PC-3 (cell line): ENCODE measurements around the gene PTAFR. TPM values are rescaled to one million over a fixed set of nuclear protein-coding genes. Genes with fewer than 3 reads are reported as not detected.

Experiments
- ATAC-seq: fragments of 200-7000 bp; cut with Tn5 transposase; 2 replicates; pipeline ENCODE4 v1.9.1; 2020; ENCODE audit warnings: mild to moderate bottlenecking, moderate library complexity
- BruUV-seq: library from RNA; stranded (reverse); fragments of 400-500 nt; replicated peaks from 2 replicates; lab custom pipeline; 2021; lab: Mats Ljungman, UMichigan
- CTCF ChIA-PET: fragments of 300-600 bp; sonication (Branson Sonifier 250); formaldehyde crosslinking; loops from one replicate; lab custom pipeline; 2022; ENCODE audit warnings: antibody characterized with exemption; lab: Charles Lee
- POLR2A ChIA-PET: fragments of 300-600 bp; sonication (Branson Sonifier 250); formaldehyde crosslinking; loops from one replicate; lab custom pipeline; 2022; ENCODE audit warnings: antibody characterized with exemption; ENCODE audit not compliant: unreplicated experiment; lab: Charles Lee
- DNase-seq: peaks from one replicate; pipeline ENCODE4 v3.0.0-alpha.2; 2015
- H2AFZ ChIP-seq: fragments of 300-600 bp; sonication (generic); 2 replicates; pipeline ENCODE4 v1.6.0; 2016; ENCODE audit warnings: antibody characterized with exemption, low read length
- H3F3A ChIP-seq: fragments of 300-600 bp; sonication (generic); one replicate; pipeline ENCODE4 v1.6.0; 2017; ENCODE audit warnings: antibody characterized with exemption, low read length, control low read depth, mild to moderate bottlenecking; ENCODE audit not compliant: unreplicated experiment
- H3K27ac ChIP-seq: fragments of 300-600 bp; sonication (generic); 2 replicates; pipeline ENCODE4 v1.5.1; 2016; ENCODE audit warnings: mild to moderate bottlenecking, low read length
- H3K27me3 ChIP-seq: fragments of 300-600 bp; sonication (generic); 2 replicates; pipeline ENCODE4 v1.6.1; 2016; ENCODE audit warnings: low read length, mixed read lengths
- H3K36me3 ChIP-seq: fragments of 300-600 bp; sonication (generic); 2 replicates; pipeline ENCODE4 v1.6.1; 2016; ENCODE audit warnings: low read depth, mixed run types, low read length, mixed read lengths
- H3K4me1 ChIP-seq: fragments of 300-600 bp; sonication (generic); 2 replicates; pipeline ENCODE4 v1.5.1; 2016; ENCODE audit warnings: low read length; ENCODE audit not compliant: insufficient read depth
- H3K4me2 ChIP-seq: fragments of 300-600 bp; sonication (generic); 2 replicates; pipeline ENCODE4 v1.6.0; 2016; ENCODE audit warnings: low read length
- H3K4me3 ChIP-seq: fragments of 300-600 bp; sonication (generic); 2 replicates; pipeline ENCODE4 v1.5.1; 2016; ENCODE audit warnings: mild to moderate bottlenecking, low read length, mixed read lengths
- H3K79me2 ChIP-seq: fragments of 300-600 bp; sonication (generic); 2 replicates; pipeline ENCODE4 v1.6.1; 2017; ENCODE audit warnings: low read length, mixed read lengths
- H3K9ac ChIP-seq: fragments of 300-600 bp; sonication (generic); 2 replicates; pipeline ENCODE4 v1.6.0; 2016; ENCODE audit warnings: mild to moderate bottlenecking, low read length
- H3K9me2 ChIP-seq: fragments of 300-600 bp; sonication (generic); replicated peaks from 2 replicates; pipeline ENCODE4 v1.6.1; 2016; ENCODE audit warnings: mixed run types, low read length, mixed read lengths
- H3K9me3 ChIP-seq: fragments of 300-600 bp; sonication (generic); 2 replicates; pipeline ENCODE4 v1.6.1; 2016; ENCODE audit warnings: low read length, mixed read lengths
- H4K20me1 ChIP-seq: fragments of 300-600 bp; sonication (generic); 2 replicates; pipeline ENCODE4 v1.6.1; 2016; ENCODE audit warnings: low read length, mixed read lengths
- EZH2 ChIP-seq: fragments of 300-600 bp; sonication (generic); IDR thresholded peaks from one replicate; pipeline ENCODE4 v1.6.1; 2017; ENCODE audit warnings: antibody characterized with exemption, mild to moderate bottlenecking, low read length; ENCODE audit not compliant: unreplicated experiment
- EZH2phosphoT487 ChIP-seq: fragments of 300-600 bp; sonication (generic); IDR thresholded peaks from 2 replicates; pipeline ENCODE4 v1.6.1; 2018; ENCODE audit warnings: mild to moderate bottlenecking, antibody characterized with exemption, low read length, borderline replicate concordance
- intact Hi-C: fragments of 100-400 bp; cut with micrococcal nuclease; formaldehyde crosslinking; loops from 2 replicates; pipeline ENCODE4 v1.9.0; 2023
- total RNA-seq: library from RNA; depleted of rRNA; stranded (reverse); fragments of >200 nt; gene quantifications from 2 replicates; pipeline ENCODE4 v1.2.3, GENCODE V29; 2014
- TF ChIP-seq, protein P1 (sequence below): fragments of 300-600 bp; sonication (generic); conservative IDR thresholded peaks from 2 replicates; pipeline ENCODE4 v1.5.1; 2017; ENCODE audit warnings: antibody characterized with exemption, low read depth, mild to moderate bottlenecking, low read length

PTAFR gene
- total RNA-seq, 1 experiment from 2014 or later = 3.9 TPM

GRCh38 chr1:28154078-28154594 lies 22.4 kb downstream of the PTAFR start:
- H3K4me2 ChIP-seq = no peak overlapping the region
- H3K4me1 ChIP-seq = peaks cover 6% of the 10 kb centered on the region
- no peaks in the 10 kb centered on the region for H3F3A ChIP-seq
- no peaks in the 10 kb centered on the region for H3K9me3 ChIP-seq
- DNase-seq (no peak), ATAC-seq (no peak)
- no peaks in the 10 kb centered on the region for H3K27me3 ChIP-seq
- ChIA-PET POLR2A (no interaction called here), CTCF (interaction anchor here (0.6 kb wide), 1 partner anchor 42 kb away, joined by 3 read pairs; no protein-coding TSS in a partner anchor)
- H2AFZ ChIP-seq = no peak overlapping the region
- no peak overlapping the region for H3K4me3 ChIP-seq
- H3K9ac ChIP-seq = no peak overlapping the region
- no peaks in the 10 kb centered on the region for H3K36me3 ChIP-seq
- no peaks in the 10 kb centered on the region for H3K9me2 ChIP-seq
- intact Hi-C loops = loop anchor here (5.0 kb wide), 1 partner anchor 62 kb away; no protein-coding TSS in a partner anchor
- no peak for TF ChIP-seq EZH2
- TF ChIP-seq EZH2phosphoT487 = no peak
- no peaks in the 10 kb centered on the region for H3K79me2 ChIP-seq
- no peak overlapping the region for H3K27ac ChIP-seq
- BruUV-seq = no TSS peak
- H4K20me1 ChIP-seq = no peaks in the 10 kb centered on the region

DNA sequence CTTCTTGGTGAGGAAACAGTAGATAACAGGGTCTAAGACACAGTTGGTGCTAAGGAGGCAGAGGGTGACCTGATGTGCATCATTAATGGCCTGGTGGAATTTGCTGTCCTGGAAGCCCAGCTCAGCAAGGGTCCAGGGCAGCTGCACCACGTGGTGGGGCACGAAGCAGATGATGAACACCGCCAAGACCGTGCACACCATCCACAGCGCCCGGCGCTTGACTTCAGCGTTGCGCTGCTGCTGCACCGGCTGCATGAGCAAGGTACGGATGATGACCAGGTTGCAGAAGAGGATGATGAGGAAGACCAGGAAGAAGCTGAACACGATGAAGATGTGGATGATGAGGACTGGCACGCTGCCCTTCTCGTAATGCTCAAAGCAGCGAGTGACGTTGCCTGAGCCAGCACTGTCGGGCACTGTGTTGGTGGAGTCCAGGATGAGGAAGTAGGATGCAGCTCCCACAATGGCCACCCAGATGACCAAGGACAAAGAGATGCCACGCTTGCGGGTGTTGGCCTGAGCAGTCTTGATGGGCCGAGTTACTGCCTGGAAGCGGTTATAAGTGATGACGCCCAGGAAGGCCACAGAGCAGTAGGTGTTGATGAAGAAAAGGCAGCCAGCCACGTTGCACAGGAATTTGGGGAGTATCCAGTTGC lies 26.2 kb downstream of the PTAFR start:
- intact Hi-C loops = loop anchor here (5.0 kb wide), 1 partner anchor 58 kb away; no protein-coding TSS in a partner anchor
- peaks cover 7% of the 10 kb centered on the region for H3K4me1 ChIP-seq
- no peak overlapping the region for H3K9ac ChIP-seq
- POLR2A ChIA-PET = no interaction called here
- CTCF ChIA-PET = no interaction called here
- no peaks in the 10 kb centered on the region for H3K9me3 ChIP-seq
- no peaks in the 10 kb centered on the region for H3K27me3 ChIP-seq
- no peak for ATAC-seq
- H3K9me2 ChIP-seq = no peaks in the 10 kb centered on the region
- no peaks in the 10 kb centered on the region for H3F3A ChIP-seq
- no peaks in the 10 kb centered on the region for H4K20me1 ChIP-seq
- BruUV-seq = no TSS peak
- no peaks in the 10 kb centered on the region for H3K36me3 ChIP-seq
- no peak overlapping the region for H3K4me2 ChIP-seq
- no peak overlapping the region for H3K4me3 ChIP-seq
- no peak overlapping the region for H2AFZ ChIP-seq
- no peak for TF ChIP-seq EZH2phosphoT487
- TF ChIP-seq, protein P1, sequence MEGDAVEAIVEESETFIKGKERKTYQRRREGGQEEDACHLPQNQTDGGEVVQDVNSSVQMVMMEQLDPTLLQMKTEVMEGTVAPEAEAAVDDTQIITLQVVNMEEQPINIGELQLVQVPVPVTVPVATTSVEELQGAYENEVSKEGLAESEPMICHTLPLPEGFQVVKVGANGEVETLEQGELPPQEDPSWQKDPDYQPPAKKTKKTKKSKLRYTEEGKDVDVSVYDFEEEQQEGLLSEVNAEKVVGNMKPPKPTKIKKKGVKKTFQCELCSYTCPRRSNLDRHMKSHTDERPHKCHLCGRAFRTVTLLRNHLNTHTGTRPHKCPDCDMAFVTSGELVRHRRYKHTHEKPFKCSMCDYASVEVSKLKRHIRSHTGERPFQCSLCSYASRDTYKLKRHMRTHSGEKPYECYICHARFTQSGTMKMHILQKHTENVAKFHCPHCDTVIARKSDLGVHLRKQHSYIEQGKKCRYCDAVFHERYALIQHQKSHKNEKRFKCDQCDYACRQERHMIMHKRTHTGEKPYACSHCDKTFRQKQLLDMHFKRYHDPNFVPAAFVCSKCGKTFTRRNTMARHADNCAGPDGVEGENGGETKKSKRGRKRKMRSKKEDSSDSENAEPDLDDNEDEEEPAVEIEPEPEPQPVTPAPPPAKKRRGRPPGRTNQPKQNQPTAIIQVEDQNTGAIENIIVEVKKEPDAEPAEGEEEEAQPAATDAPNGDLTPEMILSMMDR = no peak
- TF ChIP-seq EZH2 = no peak
- H3K79me2 ChIP-seq = no peaks in the 10 kb centered on the region
- no peak overlapping the region for H3K27ac ChIP-seq
- no peak for DNase-seq

GRCh38 chr1:28148880-28149195 lies 27.7 kb downstream of the PTAFR start:
- CTCF ChIA-PET = no interaction called here

More at GRCh38 chr1:28148880-28149195, 27.7 kb downstream of the PTAFR start:
- BruUV-seq = no TSS peak
- DNase-seq = no peak
- H3K27me3 ChIP-seq = no peaks in the 10 kb centered on the region
- H3K79me2 ChIP-seq = no peaks in the 10 kb centered on the region
- no peaks in the 10 kb centered on the region for H3K9me3 ChIP-seq
- no peak for TF ChIP-seq EZH2phosphoT487
- TF ChIP-seq, protein P1 = no peak
- TF ChIP-seq EZH2 = no peak
- H3K9ac ChIP-seq = no peak overlapping the region
- no peak for ATAC-seq
- H3K4me3 ChIP-seq = no peak overlapping the region
- intact Hi-C loops = no loop called here
- no peaks in the 10 kb centered on the region for H3K36me3 ChIP-seq
- no peak overlapping the region for H2AFZ ChIP-seq
- H3K9me2 ChIP-seq = no peaks in the 10 kb centered on the region
- peaks cover 20% of the 10 kb centered on the region for H3K4me1 ChIP-seq
- no peak overlapping the region for H3K4me2 ChIP-seq
- POLR2A ChIA-PET = no interaction called here
- peaks cover 4% of the 10 kb centered on the region for H3F3A ChIP-seq
- no peak overlapping the region for H3K27ac ChIP-seq
- H4K20me1 ChIP-seq = no peaks in the 10 kb centered on the region
